ENCODE data around the gene TFF1.

TFF1 gene

DNA sequence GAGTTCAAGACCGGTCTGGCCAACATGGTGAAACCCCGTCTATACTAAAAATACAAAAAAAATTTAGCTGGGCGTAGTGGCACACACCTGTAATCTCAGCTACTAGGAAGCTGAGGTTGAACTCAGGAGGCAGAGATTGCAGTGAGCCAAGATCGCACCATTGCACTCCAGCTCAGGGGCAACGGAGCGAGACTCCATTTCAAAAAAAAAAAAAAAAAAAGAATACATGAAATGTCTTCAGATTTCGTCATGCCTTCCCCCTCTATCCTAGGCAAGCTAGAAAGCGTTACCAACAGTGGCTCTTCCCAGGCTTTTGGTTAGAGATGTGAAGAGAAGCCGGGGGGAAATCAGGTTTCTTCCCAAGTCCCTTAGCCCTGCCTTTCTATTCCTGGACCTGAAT is 3.6 kb downstream of the TFF1 start:
- no peak for DNase-seq (ENCODE audit: low spot score)

DNA sequence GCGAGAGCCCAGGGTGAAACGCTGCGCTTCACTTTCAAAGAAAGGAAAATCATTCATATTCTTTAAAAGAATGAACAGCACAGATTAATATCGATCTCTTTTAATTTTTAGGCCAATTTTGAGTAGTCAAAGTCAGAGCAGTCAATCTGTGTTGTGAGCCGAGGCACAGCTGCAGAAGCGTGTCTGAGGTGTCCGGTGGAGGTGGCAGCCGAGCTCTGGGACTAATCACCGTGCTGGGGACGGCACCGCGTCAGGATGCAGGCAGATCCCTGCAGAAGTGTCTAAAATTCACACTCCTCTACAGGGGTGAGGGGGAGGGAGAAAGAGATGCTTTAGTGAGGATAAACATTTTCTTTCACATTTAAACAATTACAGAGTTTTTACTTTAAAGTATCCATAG is 4.1 kb downstream of the TFF1 start:
- DNase-seq (ENCODE audit: low spot score): no peak

DNA sequence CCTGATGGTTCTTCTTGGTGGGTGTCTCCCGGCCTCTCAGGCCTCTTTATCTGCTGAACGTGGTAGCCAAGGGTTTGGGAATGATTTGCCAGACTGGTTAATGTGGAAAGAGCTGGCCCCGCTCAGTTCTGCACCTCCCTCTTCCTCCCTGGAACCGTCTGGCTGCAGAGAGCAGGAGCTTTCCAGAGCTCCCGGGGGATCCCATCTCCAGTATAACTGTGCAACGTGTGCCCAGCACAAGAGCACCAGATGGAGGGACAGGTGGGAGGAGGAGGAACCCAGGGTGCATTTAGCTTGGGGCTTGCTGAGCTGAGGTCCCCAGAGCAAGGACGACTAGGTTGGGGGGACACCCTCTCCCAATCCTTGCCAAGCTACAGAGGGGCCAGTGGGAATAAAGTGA is 5.0 kb downstream of the TFF1 start:
- no peak for DNase-seq (ENCODE audit: low spot score)

DNA sequence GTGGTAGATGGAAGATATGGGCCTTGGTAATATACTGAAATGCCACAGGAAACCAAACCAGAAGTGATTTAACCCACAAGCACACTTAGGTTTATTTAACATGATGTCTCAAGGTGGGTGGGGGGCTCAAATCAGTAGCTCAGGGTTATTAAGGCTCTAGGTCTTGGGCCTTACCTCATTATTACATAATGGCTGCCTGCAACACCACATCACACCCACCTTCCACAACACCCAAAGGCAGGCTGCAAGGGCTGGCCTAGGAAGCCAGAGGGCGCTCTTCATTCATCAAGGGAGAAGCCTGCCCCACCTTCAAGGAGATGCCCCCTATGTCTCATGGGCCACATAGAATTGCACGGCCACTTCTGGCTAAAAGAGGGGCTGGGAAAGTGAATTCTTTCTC is 6.0 kb downstream of the TFF1 start:
- DNase-seq (ENCODE audit: low spot score): no peak

DNA sequence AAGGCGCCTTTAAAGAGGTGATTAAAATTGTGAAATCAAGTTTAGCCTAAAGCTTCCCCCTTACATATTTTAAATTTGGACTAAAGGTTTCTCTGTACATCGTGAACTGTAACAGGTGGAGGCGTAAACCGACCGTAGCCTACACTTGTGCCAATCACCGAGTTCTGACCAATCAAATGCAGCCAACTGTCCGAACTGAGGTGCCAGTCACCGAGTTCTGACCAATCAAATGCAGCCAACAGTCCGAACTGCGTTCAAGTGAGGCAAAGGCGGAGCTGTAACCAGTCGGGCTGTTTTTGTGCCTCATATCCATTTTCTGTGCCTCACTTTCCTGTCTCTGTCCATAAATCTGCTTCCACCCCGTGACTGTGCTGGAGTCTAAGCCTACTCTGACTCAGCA is 7.4 kb downstream of the TFF1 start:
- no peak for DNase-seq (ENCODE audit: low spot score)

DNA sequence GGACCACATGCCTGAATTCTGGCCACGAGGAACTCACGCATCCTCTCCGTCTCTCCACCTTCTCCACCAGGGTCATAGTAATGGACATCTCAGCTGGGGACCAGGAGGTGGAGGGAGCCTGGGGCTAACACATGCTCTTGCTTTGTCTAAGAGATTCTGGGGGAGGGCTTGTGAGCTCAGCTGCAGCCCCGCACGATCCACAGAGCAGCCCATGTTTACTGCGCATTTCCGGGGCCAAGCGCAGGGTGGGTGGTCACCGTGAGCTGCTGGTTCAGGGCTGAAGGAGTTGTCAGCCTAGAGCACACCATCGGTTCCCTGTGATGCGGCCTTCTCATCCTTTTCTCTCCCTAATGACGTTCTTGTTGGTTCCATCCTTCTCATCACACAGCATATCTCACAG is 8.1 kb downstream of the TFF1 start:
- no peak for DNase-seq (ENCODE audit: low spot score)

DNA sequence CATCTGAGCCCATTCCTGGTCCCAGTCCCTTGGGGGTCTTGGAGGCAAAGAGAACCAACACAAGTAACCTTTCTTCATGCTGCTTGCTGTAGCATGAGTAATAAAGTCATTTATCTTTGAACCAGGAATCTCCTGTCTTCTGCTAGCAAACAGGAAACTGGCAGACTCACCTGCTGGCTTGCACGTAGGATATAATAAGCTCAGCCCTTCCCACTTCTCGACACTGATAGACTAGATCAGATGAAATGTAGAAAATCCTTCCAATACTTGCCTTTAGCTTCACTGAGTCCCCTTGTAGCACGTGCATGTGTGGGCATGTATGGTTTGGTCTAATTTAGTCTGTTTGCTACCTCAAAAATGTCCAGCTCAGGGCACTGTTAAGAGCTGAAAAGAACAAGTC is 9.0 kb downstream of the TFF1 start:
- no peak for DNase-seq (ENCODE audit: low spot score)

DNA sequence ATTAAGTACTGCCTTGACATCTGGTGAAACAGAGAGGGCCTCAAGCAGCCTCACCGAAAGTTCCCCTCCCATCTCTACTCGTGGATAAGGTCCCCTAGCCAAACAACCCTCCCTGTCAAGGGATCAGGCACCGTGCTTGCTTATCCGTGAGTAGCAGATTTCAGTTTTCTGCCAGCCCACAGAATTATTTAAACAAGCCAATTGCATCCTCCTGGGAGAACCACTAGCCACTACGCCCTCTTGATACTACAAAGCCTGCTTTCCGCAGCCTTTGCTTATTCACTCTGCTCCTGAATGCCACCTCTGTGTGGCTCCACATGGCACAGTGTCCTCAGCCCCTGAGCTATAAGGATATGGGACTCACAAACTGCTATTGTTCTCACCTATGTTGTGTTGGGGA is 9.7 kb downstream of the TFF1 start:
- no peak for DNase-seq (ENCODE audit: low spot score)

DNA sequence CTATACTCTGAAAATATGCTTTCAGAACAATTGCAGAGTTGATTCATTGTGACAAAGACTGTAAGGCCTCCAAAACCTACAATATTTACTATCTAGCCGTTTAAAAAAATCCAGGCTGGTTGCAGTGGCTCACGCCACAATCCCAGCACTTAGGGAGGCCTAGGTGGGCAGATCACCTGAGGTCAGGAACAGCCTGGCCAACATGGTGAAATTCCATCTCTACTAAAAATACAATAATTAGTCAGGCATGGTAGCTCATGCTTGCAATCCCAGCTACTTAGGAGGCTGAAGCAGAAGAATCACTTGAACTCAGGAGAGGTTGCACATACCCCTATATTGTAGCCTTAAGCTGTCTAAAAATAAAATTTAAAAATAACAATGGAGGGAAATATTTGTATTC is 10.3 kb downstream of the TFF1 start:
- no peak for DNase-seq (ENCODE audit: low spot score)

DNA sequence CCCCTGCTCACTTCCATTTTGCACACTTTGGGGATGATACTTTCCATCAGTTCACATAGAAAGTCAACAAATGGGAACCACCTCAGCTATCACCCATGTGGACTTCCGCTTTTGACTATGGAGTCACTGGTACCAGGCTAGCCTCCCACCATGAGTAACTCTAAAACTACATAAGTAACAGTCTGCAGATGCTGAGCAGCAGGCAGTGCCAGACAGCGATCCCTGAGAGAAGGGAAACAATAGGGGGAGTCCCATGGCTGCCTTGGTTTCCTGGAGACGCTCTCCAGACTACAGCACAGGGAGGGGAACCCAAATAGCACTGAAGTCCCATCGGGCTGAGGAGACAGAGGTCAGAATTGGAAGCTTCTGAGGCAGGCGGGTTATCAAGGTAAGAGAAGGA is 12.7 kb downstream of the TFF1 start:
- no peak for DNase-seq (ENCODE audit: low spot score)

DNA sequence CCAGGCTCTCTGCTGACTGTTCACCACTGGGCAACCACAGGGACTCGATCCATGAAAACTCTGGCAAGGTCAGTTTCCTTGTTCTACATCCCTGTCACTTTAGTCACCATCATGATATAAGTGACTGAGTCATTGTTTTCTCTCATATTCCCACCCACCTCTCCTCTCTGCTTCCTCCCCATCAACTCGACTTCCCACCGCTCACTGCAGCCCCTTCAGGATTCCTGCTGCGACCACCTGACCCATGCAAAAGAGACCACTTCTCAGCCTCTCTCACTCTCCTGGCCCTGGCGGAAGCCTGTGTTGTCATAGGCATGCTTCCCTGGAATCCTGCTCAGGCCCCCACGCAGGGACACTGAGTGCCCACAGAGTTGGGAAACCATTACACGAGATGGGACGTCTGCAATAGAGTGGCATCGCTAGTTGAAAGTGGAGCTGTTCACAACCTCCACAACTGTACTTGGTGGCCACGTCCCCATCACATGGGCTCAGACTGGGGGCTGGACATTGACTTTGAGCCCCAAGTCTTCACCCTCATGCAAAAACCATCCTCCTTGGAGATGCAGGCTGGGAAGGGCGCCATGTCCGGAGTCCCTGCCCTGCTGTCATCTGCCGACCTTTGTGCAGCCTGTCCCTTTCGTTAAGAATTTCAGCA is 13.8 kb downstream of the TFF1 start:
- DNase-seq (ENCODE audit: low spot score): no peak

DNA sequence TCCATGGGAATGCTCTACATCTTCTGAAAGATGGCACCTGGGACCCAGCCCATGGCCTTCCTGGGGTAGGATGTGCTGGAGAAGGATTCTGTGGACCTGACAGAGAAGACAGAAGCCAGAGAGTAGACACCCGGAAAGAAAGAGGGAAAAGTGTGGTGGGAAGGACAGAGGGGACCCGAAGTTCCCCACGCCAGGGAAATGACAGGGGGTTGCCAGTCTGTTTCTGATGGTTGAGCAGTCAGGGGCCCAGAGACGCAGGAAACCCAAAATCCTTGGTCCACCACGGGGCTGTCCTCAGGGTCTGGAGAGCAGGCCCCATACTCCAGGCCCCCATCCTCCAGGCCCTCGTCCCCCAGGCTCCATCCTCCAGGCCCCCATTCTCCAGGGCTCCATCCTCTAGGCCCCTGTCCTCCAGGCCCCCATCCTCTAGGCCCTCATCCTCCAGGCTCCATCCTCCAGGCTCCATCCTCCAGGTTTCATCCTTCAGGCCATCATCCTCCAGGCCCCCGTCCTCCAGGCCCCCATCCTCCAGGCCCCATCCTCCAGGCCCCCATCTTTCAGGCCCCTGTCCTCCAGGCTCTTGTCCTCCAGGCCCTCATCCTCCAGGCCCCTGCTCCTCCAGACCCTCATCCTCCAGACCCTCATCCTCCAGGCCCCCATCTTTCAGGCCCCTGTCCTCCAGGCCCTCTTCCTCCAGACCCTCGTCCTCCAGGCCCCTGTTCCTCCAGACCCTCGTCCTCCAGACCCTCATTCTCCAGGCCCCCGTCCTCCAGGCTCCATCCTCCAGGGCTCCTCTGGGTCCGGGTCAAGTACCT is 14.5 kb downstream of the TFF1 start:
- DNase-seq (ENCODE audit: low spot score): no peak

DNA sequence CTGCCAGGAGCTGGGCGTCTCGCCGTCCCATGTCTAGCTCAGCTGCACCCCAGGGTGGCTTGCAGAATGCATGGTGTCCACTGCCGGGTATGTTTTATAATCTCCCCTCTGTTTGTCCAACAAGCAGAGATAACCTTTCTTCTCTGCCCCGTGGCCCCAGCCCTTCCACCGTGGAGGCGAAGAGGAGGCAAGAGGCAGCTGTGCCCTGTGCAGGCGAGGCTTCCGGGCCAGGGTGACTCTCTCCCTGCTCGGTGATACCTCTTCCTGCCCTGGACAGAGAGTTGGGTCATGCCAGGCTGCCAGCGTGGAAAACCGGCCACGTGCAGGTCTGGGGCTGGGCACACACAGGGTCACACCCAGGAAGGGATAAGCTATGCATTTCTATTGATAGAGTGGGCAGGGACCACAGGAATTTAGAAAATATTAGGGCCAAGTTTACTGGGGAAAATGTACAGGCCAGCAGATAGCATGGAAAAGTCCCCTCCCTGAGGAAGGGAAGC is 15.4 kb downstream of the TFF1 start, which contains the start of gene TFF2:
TFF2 (minus strand) TSS at position 68 of the 500 bp plus-strand sequence; CDS start at position 31, 37 bp downstream.
- DNase-seq (ENCODE audit: low spot score): no peak

DNA sequence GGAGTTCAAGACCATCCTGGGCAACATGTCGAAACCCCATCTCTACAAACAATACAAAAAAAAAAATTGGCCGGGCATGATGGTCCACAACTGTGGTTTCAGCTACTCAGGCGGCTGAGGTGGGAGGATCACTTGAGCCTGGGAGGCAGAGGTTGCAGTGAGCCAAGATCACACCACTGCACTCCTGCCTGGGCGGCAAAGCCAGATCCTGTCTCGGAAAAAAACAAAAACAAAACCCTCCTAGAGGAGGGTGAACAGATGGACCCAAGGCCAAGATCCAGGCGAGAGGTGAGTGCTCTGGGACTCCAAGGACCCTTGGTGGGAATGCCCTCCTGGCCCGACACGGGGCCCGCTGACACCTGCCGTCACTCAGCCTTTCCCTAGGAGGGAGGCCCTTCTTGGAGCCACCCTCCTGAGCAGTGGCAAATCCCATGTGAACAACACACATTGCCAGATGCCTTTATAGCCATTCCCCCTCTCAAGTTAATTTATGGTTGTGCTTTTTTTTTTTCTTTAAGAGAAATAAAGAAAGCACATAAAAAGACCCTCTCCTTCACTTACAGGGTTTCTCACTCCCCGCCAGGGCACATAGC is 15.9 kb downstream of the TFF1 start:
- DNase-seq (ENCODE audit: low spot score): no peak

DNA sequence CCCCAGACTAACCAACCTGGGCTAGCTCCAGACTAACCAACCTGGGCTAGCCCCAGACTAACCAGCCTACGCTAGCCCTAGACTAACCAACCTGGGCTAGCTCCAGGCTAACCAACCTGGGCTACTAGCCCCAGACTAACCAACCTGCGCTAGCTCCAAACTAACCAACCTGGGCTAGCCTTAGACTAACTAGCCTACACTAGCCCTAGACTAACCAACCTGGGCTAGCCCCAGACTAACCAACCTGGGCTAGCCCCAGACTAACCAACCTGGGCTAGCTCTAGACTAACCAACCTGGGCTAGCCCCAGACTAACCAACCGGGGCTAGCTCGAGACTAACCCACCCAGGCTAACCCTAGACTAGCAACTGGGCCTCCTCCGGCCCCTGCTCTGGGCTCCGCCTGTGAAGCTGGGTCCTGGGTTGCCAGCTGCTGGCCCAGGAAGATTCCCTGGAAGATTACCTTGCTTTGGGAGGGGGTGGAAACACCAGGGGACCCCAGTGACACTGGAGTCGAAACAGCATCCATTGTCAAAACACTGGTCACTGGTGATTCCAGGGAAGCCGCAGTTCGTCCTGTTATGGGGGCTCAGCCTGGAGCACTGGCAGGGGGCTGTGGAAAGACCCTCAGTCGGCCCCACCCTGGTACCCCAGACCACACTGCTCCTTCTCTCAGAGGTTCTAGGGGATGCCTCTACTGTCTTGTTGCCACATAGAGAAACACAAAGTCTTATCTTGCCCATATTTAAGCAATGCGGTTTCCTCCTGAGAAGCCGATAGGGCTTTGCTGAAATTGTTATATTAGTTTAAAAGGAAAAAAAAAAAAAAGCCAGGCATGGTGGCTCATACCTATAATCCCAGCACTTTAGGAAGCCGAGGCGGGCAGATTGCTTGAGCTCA is 16.7 kb downstream of the TFF1 start:
- DNase-seq (ENCODE audit: low spot score): no peak

DNA sequence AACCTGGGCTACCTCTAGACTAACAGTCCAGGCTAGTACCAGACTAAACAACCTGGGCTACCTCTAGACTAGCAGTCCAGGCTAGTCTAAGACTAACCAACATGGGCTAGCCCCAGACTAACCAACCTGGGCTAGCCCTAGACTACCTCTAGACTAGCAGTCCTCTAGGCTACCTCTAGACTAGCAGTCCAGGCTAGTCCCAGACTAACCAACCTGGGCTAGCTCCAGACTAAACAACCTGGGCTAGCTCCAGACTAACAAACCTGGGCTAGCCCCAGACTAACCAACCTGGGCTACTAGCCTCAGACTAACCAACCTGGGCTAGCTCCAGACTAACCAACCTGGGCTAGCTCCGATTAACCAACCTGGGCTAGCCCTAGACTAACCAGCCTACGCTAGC is 17.6 kb downstream of the TFF1 start:
- DNase-seq (ENCODE audit: low spot score): no peak

DNA sequence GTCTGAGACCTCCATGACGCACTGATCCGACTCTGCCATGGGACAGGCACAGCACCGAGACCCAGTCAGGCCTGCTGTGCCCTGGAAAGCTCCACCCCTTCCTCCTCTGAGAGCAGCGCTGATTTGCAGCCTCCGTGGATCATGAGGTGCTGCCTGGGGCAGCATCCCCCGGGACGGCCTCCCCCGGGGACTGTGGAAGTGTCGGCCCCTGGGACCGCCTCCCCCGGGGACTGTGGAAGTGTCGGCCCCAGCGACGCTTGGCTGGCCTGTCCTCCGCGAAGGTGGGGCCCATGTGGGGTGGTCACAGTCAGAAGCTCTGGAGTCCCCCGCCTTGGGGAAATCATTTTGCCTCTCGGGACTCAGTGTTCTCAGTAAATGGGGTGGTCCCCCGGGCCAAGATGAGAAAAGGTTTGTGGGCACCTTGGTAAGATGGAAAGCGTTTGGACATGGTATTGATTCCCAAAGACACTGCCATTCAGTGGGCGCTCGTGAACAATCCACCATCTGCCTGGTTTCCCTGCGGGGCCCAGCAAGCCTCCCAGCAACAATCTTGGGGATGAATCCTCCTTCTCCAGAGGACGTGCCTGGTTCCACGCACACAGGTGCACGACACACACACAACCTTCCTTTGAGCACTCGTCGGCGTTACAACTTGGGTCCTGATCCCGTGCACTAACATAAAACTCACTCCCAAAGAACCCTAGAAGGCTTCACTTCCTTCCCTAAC is 18.6 kb downstream of the TFF1 start:
- DNase-seq (ENCODE audit: low spot score): no peak

DNA sequence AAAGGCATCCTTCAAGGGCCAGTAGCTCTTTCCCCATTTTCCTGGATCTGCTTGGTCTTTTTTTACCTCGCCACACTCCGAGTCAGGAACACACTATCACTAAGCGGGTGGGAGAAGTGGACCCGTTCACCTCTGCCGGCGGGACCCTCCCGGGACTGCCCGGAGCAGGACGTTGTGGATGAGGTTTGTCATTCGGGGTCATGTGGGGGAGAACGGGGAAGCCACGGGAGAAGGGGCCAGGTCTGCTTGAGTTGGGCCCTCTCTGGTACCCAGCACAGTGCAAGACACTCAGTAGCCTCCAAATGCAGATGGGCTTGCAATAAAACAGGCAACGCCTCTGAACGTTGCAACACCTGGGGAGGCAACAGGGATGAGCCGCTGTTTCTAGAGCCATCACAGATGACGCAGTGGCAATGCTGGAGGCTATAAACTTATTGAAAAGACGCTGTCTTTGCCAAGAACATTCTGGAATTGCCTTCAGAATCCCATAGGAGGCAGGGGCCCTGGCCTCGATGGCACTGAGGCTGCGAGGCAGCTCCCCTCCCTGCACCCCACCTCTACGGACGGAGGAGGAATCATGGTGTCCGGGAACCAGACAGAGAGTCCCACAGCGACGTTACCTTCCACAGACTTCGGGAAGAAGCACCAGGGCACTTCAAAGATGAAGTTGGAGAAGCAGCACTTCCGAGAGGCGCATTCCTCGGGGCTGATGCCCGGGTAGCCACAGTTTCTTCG is 19.3 kb downstream of the TFF1 start:
- no peak for DNase-seq (ENCODE audit: low spot score)

DNA sequence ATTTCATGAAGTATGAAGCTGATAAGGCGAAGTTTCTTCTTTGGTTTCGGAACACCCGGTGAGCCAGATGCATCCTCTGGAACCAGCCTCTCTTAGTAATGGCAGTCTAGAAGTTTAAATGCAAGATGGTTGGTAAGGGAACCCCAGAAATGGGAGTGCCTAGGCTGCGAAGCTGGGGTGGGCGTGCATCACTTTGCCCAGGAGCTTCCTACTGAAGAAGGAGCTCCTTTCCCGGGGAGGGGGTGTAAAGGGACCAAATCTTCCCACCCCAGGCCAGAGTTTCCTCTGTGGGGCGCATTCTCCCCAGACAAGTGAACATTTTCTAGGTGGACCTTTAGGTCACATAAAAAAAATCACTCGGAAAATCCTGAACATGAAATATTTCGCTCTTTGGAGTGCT is 19.9 kb downstream of the TFF1 start:
- DNase-seq (ENCODE audit: low spot score): no peak

DNA sequence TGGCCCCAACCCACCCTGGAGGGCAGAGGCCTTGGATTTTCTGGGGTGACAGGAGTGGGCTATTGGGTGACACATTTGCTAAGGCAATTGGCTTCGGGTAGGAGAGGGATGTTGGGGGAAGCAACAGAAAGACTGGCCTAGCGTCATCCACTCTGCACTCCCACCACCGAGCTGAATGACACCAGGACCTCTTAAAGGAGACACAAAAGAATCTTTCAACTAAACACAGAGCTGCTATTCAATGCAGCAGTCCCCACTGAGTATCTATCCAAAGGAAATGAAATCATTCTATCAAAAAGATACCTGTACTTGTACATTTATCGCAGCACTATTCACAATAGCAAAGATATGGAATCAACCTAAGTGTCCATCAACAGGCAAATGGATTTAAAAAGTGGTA is 21.7 kb downstream of the TFF1 start:
- DNase-seq (ENCODE audit: low spot score): no peak

All from kidney capillary endothelial cell (primary cell).